ENCODE results near the gene LAMA2. TPM values are rescaled to one million over a fixed set of nuclear protein-coding genes. Genes with fewer than 3 reads are reported as not detected.

The LAMA2 gene
- total and polyA plus RNA-seq, 2 of the 8 experiments (the other 6 are each of a cell fraction or from before 2014, with no cell fraction given) = 1.3 to 3.8 TPM

- TF ChIP-seq CHD7 (IDR thresholded peaks at IDR 0.05; ENCODE audit: insufficient replicate concordance, low read length) (no peak), MAFK (IDR thresholded peaks at IDR 0.05; ENCODE audit: low read depth, low read length) (no peak)
These were observed 308.3 kb downstream of the LAMA2 start (continued) for GRCh38 chr6:129191235-129191634.
